Neural cell (in vitro differentiated cells): ENCODE data around the gene PTPN13. TPM values are rescaled to one million over a fixed set of nuclear protein-coding genes. Genes with fewer than 3 reads are reported as not detected.

Experiments
- H2AFZ ChIP-seq: fragments of 200-600, 300-800 bp; sonication (generic), shearing (Covaris generic); 2 replicates; pipeline ENCODE4 v1.6.0; 2014; ENCODE audit warnings: low read depth, mild to moderate bottlenecking, antibody characterized with exemption, low read length, moderate library complexity
- H3F3A ChIP-seq: fragments of 200-600 bp; shearing (Covaris generic); 2 replicates; pipeline ENCODE4 v1.6.1; 2016; ENCODE audit warnings: mild to moderate bottlenecking, moderate library complexity, mixed read lengths, antibody characterized with exemption, low read length; ENCODE audit not compliant: insufficient read depth, poor library complexity, severe bottlenecking
- H3K27ac ChIP-seq: fragments of 200-600, 300-800 bp; sonication (generic), shearing (Covaris generic); 2 replicates; pipeline ENCODE4 v1.5.1; 2014; ENCODE audit warnings: mild to moderate bottlenecking, low read length, moderate library complexity
- H3K27me3 ChIP-seq: fragments of 300-800, 200-600 bp; sonication (generic), shearing (Covaris generic); 2 replicates; pipeline ENCODE4 v1.6.0; 2014; ENCODE audit warnings: mild to moderate bottlenecking, low read depth, low read length, moderate library complexity; ENCODE audit not compliant: insufficient read depth
- H3K36me3 ChIP-seq: fragments of 300-800, 200-600 bp; sonication (generic), shearing (Covaris generic); 2 replicates; pipeline ENCODE4 v1.5.1; 2014; ENCODE audit warnings: mild to moderate bottlenecking, antibody characterized with exemption, low read length, moderate library complexity; ENCODE audit not compliant: insufficient read depth
- H3K4me2 ChIP-seq: fragments of 300-800, 200-600 bp; sonication (generic), shearing (Covaris generic); 2 replicates; pipeline ENCODE4 v1.6.0; 2014; ENCODE audit warnings: mild to moderate bottlenecking, low read length
- H3K4me3 ChIP-seq: fragments of 300-800, 200-600 bp; sonication (generic), shearing (Covaris generic); 2 replicates; pipeline ENCODE4 v1.5.1; 2014; ENCODE audit warnings: mild to moderate bottlenecking, low read length, moderate library complexity
- H3K79me2 ChIP-seq: fragments of 200-600 bp; shearing (Covaris generic); replicated peaks from 2 replicates; pipeline ENCODE4 v1.6.0; 2014; ENCODE audit warnings: mild to moderate bottlenecking, low read length, moderate library complexity; ENCODE audit not compliant: insufficient read depth
- H3K9ac ChIP-seq: fragments of 300-800, 200-600 bp; sonication (generic), shearing (Covaris generic); 2 replicates; pipeline ENCODE4 v1.6.1; 2016; ENCODE audit warnings: mild to moderate bottlenecking, low read length, mixed read lengths
- H3K9me2 ChIP-seq: fragments of 200-600 bp; shearing (Covaris generic); 2 replicates; pipeline ENCODE4 v1.6.1; 2016; ENCODE audit warnings: mild to moderate bottlenecking, low read length, mixed read lengths; ENCODE audit not compliant: insufficient read depth
- H3K9me3 ChIP-seq: fragments of 200-600, 300-800 bp; sonication (generic), shearing (Covaris generic); 2 replicates; pipeline ENCODE4 v1.6.1; 2016; ENCODE audit warnings: mild to moderate bottlenecking, mixed run types, low read length, moderate library complexity, mixed read lengths
- H4K20me1 ChIP-seq: fragments of 200-600 bp; shearing (Covaris generic); 2 replicates; pipeline ENCODE4 v1.6.1; 2016; ENCODE audit warnings: mild to moderate bottlenecking, mixed run types; ENCODE audit not compliant: insufficient read depth
- EP300 ChIP-seq: fragments of 450-650 bp; conservative IDR thresholded peaks from 2 replicates; pipeline ENCODE4 v1.6.1; 2014; ENCODE audit warnings: antibody characterized with exemption, mild to moderate bottlenecking, moderate library complexity; ENCODE audit not compliant: poor library complexity, severe bottlenecking
- EZH2 ChIP-seq: fragments of 200-600, 300-800 bp; shearing (Covaris generic), sonication (generic); IDR thresholded peaks from 2 replicates; pipeline ENCODE4 v1.6.1; 2014; ENCODE audit warnings: antibody characterized with exemption, low read length, borderline replicate concordance, mild to moderate bottlenecking; ENCODE audit not compliant: insufficient read depth, poor library complexity, severe bottlenecking
- MXI1 ChIP-seq: fragments of 450-650 bp; conservative IDR thresholded peaks from 2 replicates; pipeline ENCODE4 v1.6.1; 2014; ENCODE audit warnings: antibody characterized with exemption, mild to moderate bottlenecking; ENCODE audit not compliant: poor library complexity, severe bottlenecking
- POLR2AphosphoS5 ChIP-seq: IDR thresholded peaks from 2 replicates; pipeline ENCODE4 v1.6.1; 2012
- RAD21 ChIP-seq: fragments of 450-650 bp; conservative IDR thresholded peaks from 2 replicates; pipeline ENCODE4 v1.6.1; 2014; ENCODE audit warnings: antibody characterized with exemption, mild to moderate bottlenecking, moderate library complexity
- SMC3 ChIP-seq: fragments of 450-650 bp; conservative IDR thresholded peaks from 2 replicates; pipeline ENCODE4 v1.6.1; 2014; ENCODE audit warnings: antibody characterized with exemption, mild to moderate bottlenecking, moderate library complexity; ENCODE audit not compliant: poor library complexity
- TAF1 ChIP-seq: IDR thresholded peaks from 2 replicates; pipeline ENCODE4 v1.6.1; 2012; ENCODE audit warnings: low read depth
- polyA plus RNA-seq: library from polyadenylated mRNA; depleted of rRNA; stranded (reverse); fragments of >200 nt; gene quantifications from 2 replicates; pipeline ENCODE4 v1.2.3, GENCODE V29; 2014
- TF ChIP-seq, protein P1 (sequence below): IDR thresholded peaks from 2 replicates; pipeline ENCODE4 v1.6.1; 2012; ENCODE audit warnings: borderline replicate concordance
- TF ChIP-seq, protein P2 (sequence below): fragments of 450-650 bp; IDR thresholded peaks from 2 replicates; pipeline ENCODE4 v1.5.1; 2014; ENCODE audit warnings: antibody characterized with exemption, mild to moderate bottlenecking, moderate library complexity; ENCODE audit not compliant: poor library complexity, severe bottlenecking

Gene PTPN13
- polyA plus RNA-seq, 1 donor from 2014 or later: 4.7 TPM

DNA sequence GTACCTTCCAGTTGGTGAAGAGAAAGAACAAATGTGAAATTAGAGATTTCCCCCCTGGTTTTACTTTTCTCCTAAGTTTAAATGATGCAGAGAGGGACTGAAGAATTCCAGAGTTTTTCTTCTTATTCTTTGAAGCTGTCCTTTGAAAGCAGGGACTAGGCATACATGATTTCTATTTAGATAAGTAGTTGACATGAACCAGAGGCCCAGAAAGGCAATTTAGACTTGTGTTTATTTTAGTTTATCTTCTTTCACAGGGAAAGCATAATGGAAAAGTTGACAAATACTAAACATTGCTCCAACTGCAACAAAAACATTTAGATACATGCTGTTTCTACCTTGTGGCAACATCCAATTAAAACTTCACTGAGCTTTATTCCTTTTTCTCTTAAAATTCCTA, 32.0 kb downstream of the PTPN13 start:
- no peak for TF ChIP-seq MXI1
- TF ChIP-seq TAF1: no peak
- no peak for TF ChIP-seq EP300
- TF ChIP-seq SMC3: no peak
- no peaks in the 10 kb centered on the region for H3K9me2 ChIP-seq
- no peak overlapping the region for H3K27ac ChIP-seq

DNA sequence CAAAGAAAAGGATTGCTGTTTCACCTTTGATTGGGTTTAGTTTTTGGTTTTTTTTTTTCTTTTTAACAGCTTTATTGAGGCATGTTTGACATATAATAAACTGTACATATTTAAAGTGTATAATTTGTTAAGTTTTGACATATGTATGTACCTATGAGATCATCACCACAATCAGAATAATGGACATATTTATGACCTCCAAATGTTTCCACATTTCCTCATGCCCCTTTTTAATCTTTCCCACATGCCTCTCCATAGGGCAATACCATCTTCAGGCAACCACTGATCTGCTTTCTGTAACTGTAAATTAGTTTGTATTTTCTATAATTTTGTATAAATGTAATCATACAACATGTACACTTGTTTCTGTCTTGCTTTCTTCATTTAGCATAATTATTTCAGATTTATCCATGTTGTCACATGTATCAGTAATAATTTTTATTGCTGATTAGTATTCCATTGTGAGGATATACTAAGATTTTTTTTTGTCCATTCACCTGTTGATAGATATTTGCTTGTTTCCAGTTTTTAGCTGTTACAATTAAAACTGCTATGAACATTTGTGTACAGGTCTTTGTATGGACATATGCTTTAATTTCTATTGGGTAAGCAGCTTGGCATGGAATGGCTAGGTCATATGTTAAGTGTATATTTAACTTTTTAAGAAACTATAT, 33.5 kb downstream of the PTPN13 start:
- Histone ChIP-seq H3K27me3 (no peaks in the 10 kb centered on the region), H3K27ac (no peak overlapping the region), H3F3A (no peaks in the 10 kb centered on the region), H3K36me3 (no peaks in the 10 kb centered on the region), H4K20me1 (no peaks in the 10 kb centered on the region), H3K9me3 (no peaks in the 10 kb centered on the region), H3K4me3 (no peak overlapping the region), H3K9me2 (no peaks in the 10 kb centered on the region), H3K4me2 (no peak overlapping the region), H2AFZ (no peak overlapping the region), H3K79me2 (no peaks in the 10 kb centered on the region), H3K9ac (no peak overlapping the region)
- TF ChIP-seq POLR2AphosphoS5 (no peak), EZH2 (no peak), SMC3 (no peak)
- TF ChIP-seq, protein P1, sequence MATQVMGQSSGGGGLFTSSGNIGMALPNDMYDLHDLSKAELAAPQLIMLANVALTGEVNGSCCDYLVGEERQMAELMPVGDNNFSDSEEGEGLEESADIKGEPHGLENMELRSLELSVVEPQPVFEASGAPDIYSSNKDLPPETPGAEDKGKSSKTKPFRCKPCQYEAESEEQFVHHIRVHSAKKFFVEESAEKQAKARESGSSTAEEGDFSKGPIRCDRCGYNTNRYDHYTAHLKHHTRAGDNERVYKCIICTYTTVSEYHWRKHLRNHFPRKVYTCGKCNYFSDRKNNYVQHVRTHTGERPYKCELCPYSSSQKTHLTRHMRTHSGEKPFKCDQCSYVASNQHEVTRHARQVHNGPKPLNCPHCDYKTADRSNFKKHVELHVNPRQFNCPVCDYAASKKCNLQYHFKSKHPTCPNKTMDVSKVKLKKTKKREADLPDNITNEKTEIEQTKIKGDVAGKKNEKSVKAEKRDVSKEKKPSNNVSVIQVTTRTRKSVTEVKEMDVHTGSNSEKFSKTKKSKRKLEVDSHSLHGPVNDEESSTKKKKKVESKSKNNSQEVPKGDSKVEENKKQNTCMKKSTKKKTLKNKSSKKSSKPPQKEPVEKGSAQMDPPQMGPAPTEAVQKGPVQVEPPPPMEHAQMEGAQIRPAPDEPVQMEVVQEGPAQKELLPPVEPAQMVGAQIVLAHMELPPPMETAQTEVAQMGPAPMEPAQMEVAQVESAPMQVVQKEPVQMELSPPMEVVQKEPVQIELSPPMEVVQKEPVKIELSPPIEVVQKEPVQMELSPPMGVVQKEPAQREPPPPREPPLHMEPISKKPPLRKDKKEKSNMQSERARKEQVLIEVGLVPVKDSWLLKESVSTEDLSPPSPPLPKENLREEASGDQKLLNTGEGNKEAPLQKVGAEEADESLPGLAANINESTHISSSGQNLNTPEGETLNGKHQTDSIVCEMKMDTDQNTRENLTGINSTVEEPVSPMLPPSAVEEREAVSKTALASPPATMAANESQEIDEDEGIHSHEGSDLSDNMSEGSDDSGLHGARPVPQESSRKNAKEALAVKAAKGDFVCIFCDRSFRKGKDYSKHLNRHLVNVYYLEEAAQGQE: no peak
- TF ChIP-seq, protein P2, sequence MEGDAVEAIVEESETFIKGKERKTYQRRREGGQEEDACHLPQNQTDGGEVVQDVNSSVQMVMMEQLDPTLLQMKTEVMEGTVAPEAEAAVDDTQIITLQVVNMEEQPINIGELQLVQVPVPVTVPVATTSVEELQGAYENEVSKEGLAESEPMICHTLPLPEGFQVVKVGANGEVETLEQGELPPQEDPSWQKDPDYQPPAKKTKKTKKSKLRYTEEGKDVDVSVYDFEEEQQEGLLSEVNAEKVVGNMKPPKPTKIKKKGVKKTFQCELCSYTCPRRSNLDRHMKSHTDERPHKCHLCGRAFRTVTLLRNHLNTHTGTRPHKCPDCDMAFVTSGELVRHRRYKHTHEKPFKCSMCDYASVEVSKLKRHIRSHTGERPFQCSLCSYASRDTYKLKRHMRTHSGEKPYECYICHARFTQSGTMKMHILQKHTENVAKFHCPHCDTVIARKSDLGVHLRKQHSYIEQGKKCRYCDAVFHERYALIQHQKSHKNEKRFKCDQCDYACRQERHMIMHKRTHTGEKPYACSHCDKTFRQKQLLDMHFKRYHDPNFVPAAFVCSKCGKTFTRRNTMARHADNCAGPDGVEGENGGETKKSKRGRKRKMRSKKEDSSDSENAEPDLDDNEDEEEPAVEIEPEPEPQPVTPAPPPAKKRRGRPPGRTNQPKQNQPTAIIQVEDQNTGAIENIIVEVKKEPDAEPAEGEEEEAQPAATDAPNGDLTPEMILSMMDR: no peak

More for the DNA sequence above, 32.0 kb downstream of the PTPN13 start:
- no peaks in the 10 kb centered on the region for H3K36me3 ChIP-seq
- H3F3A ChIP-seq: no peaks in the 10 kb centered on the region
- no peak overlapping the region for H3K9ac ChIP-seq
- no peaks in the 10 kb centered on the region for H4K20me1 ChIP-seq
- no peak overlapping the region for H2AFZ ChIP-seq
- no peak overlapping the region for H3K4me3 ChIP-seq
- no peaks in the 10 kb centered on the region for H3K79me2 ChIP-seq
- H3K27me3 ChIP-seq: no peaks in the 10 kb centered on the region
- no peak overlapping the region for H3K4me2 ChIP-seq
- no peaks in the 10 kb centered on the region for H3K9me3 ChIP-seq

DNA sequence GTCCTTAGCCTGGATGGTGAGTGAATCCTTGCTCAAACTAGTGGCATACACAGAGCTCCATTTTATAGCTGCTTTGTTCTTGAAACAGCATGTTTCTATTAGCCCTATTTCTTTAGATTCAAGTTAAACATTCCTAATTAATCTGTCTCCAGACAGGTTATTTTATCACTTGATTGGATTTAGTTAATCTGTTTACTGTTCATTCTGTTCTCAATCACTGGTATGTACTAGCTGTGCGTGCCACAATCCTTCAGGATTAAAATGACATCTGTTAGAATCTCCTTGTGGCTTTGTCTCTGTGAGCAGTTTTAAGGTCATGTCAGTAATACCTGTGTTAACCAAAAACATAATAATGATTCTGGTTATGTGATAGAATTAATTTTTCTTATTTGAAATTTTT, 36.5 kb downstream of the PTPN13 start:
- Histone ChIP-seq H2AFZ (no peak overlapping the region), H3K9me2 (no peaks in the 10 kb centered on the region), H3K4me2 (no peak overlapping the region), H3K27ac (no peak overlapping the region), H3F3A (no peaks in the 10 kb centered on the region), H3K36me3 (no peaks in the 10 kb centered on the region), H4K20me1 (no peaks in the 10 kb centered on the region), H3K9ac (no peak overlapping the region), H3K27me3 (no peaks in the 10 kb centered on the region), H3K9me3 (no peaks in the 10 kb centered on the region), H3K79me2 (no peaks in the 10 kb centered on the region), H3K4me3 (no peak overlapping the region)
- no peak for TF ChIP-seq RAD21
- TF ChIP-seq MXI1: no peak
- TF ChIP-seq, protein P2: no peak
- TF ChIP-seq SMC3: no peak
- no peak for TF ChIP-seq TAF1
- no peak for TF ChIP-seq EP300
